GM21390 (cell line): Measurements from ENCODE around the gene MICB.
"Not testable (repeated sequence)": the region's sequence is repeated elsewhere in the genome, so short reads cannot be mapped to it uniquely, and the experiment has no call there.

ENCODE experiments used
- ATAC-seq: cut with Tn5 transposase; IDR thresholded peaks from one replicate; pipeline ENCODE4 v1.9.1; 2021; ENCODE audit not compliant: unreplicated experiment

MICB gene

DNA sequence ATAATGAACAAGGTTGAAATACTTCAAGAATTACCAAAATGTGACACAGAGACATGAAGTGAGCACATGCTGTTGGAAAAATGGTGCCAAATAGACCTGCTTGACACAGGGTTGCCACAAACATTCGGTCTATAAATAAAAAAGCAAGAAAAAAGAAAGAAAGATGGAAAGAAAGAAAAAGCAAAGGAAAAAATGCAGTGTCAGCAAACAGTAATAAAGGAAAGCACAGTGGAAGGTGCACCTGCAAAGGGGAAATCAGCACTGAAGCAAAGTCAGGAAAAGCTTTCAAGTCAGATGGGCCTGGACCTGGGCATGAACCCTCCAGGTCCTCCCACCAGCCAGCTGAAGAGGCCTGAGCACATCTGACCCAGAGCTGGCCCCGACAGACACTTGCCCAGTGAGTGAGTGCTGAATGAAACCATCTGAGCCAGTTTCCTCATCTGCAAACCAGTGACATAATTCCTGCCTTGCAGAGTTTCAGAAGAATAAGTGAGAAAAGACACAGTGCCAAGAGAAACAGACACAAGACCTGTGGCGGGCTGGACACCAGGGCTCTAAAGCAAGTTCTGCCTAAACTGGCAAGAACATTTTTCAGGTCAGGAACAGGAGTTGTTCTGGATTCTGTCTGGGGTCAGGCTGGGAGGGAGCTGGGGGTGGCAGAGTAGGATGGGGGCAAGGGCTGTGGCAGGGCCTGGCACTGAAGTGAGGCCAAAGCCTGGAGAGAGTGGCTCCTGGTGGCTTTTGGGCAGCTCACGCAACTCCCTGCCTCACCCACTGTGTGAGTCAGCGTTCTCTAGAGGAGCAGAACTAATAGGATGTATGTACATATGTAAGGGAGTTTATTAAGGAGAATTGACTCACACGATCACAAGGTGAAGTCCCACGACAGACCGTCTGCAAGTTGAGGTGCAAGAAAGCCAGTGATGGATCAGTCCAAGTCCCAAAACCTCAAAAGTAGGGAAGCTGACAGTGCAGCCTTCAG is 23.9 kb upstream of the MICB start:
- ATAC-seq: no peak

DNA sequence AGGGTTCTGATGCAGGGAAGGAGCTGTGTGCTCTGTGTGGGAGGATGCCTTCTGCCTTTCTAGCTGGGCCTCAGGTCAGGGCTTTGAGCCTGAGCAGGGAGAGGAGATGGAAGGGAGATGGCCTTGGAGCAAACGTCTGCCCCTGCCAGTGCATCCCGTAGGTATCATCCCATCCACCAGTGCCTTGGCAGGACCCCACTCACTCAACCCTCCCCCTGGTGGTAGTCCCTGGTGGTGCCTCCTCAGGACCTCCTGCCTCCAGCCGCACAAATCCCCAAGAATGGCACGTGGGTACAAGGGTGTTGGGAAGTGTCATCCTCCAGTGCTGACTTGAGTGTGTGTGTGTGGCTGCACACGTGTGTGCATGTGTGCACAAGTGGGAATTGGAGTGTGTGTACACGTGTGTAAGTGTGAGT is 23.1 kb upstream of the MICB start:
- no peak for ATAC-seq

DNA sequence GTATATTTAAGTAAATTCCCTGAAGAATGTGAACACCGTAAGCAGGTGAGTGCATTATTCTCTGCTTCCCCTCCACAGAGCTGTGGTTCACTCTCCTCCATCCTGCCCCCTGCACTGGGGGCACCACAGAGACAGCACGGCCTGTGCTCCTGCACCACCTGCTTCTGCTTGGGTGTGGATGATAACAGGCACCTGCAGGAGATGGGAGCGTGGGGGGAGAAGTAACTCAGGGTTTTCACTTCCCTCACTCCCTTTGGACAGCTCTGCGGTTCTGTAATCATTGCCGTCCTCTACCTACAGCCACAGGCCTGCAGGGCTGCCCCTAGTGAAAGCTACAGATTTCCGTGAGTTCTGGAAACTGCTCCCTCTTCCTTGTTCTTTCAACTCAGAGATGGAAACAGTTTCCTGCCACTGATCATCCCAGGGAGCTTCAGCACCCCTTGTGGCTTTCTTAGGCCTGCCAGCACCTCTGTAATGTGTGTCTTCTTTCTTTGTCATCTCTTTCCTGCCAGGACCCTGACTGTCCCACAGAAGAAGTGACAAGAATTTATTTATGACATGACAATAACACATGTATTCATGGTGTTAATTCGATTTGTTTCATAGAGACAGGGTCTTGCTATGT is 21.3 kb upstream of the MICB start:
- ATAC-seq: no peak

DNA sequence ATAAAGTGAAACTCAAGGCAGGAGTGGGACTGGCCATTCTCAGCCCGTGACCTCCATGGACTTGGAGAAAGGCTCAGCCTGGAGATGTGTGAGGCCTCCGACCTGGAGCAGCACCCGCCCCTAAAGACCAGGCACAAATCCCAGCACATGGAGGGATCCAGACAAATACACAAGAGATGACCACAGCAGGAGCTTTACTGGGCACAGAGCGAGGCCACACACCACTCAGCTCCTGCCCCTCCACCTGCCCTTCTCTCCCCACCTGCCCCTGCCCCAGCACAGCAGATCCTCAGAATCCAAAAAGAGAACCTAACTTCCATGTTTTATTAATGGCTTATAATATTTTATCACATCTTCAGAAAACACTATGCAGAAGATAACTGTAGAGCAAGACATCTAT is 20.4 kb upstream of the MICB start:
- no peak for ATAC-seq

DNA sequence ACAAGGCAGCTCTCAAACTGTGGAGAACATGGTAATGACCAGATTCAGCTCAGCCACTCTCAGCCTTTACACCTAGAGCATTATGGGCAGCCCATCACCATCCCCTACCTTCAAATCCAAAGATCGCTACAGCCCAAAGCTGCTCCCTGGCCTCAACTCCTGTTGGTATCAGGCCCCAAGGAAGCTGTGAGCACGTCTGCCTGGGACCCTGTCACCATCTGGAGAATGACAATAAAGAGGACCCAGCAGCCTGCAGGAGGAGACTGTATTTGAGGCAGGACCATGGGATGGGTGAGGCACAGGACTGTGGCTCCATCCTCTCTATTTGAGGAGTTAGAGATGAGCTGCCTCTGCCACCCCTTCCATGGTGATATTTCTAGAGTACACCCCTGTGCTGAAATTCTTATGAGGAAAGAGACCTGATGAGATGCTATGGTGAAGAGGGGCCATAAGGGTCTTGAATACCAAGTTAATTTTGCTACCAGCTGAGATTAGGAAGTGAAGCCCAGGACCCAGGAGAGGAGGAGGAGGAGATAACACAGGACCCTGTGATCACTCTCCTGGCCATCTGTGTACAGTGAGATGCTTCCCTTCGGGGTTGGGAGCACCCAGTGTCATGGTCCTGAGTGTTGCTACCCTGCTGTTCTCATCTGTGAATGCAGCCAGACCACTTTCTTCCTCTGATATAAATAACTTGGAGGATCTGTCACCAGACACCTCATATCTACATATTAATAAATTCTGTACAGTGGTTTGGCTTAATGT is 19.6 kb upstream of the MICB start:
- no peak for ATAC-seq

DNA sequence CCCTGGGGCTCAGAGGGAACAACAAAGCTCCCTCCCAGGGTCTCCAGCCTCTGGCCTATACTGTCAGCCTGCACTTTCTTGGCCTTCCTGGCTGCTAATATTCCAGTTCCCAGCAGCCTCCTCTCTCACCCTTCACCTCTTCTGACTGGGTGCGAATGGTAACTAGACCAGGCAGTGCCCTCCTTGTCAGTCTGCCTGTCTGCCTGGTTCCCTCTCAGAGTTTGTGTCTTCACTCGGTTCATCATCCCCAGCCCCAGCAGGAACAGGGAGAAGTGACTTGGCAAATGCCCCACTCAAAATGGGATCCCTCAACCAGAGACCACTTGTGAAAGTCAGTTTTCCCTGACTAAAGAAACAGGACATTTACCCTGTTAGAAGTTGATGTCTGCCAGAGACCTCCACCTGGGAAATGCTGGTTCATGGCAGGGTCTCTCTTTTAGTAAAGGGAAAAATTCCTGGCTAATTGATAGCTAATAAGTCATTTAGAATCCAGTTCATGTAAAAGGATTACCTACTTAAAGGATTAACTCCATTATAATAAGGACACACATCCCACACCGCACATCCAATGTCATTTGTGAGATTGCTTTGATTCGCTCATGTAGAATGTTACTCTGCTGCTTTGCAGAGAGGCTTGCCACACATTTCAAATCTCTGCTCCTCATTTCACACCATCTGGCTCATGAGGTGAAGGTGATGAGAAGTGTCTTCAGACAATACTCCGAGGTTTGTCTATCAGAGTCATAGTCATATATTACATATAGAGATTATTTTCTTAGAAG is 18.6 kb upstream of the MICB start:
- ATAC-seq: no peak

DNA sequence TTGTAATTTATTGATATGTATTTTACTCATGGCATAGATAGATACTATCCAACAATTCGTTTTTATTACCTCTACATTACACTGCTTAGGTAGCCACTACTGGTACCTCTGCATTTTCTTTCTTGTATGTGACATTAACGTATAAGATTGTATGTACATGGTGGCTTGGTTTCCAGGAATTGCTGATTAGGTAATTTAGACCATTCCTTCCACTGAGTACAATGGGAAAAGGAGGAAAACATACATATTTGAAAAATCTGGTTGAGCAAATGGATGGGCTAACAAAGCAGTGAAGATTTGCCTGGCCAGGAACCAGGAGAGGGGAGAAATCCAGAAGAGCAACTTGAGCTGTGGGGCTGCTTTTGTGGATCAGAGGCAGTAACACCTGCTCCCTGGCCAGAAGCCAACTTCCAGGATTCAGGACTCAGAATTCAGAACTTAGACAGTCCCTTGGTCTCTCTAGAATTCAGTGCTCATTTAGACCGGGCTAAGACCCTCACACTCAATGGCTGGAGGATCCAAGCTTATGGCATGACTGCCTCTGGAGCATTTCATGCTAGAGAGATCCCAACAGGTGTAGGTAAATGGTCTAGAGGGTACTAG is 17.9 kb upstream of the MICB start:
- no peak for ATAC-seq

DNA sequence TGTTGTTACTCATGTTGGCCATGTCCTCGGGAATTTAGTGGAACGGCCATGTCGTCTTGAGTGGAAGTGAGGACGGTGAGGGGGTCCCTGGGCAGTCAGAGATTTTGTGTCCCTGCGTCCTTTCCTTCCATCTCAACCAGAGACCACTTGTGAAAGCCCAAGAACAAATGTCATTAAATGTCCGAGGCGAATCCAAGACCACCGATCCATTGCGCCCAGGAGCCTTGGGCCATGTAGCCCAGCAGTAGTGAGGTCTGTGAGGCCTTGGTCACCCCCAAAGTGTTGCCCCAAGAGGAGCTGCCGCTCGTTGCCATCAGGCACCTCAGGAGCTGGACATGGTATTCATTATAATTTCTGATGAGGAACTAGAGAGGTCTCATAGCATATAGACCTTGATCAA is 17.4 kb upstream of the MICB start:
- no peak for ATAC-seq

DNA sequence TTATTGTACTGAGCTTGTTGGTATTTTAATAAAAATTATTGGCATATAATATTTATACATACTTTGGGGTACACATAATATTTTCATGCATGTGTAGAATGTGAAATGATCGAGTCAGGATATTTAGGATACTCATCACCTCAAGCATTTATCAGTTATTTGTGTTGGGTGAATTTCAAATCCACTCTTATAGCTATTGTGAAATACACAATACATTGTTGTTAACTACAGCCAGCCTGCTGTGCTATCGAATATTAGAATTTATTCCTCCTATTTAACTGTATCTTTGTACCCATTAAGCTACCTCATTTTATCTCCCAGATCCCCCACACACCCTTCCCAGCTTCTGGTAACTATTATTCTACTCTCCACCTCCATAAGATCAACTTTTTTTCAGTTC is 14.6 kb upstream of the MICB start:
- no peak for ATAC-seq

DNA sequence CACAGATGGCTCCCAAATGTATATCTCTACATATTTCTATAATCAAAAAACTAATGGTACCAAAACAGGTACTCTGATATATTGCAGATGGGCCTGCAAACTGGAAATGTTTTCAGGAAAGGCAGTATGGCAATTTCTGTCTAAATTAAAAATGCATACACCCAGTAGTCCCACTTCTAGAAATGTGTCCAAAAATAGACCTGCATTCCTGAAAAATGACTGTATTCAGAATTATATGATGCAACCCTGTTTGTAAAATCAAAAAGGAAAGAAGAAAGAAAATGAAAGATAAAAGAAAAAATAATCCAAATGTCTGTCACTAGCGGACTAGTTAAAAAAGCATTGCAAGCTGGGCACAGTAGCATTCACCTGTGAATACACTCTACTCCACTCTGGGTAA is 12.9 kb upstream of the MICB start:
- no peak for ATAC-seq

DNA sequence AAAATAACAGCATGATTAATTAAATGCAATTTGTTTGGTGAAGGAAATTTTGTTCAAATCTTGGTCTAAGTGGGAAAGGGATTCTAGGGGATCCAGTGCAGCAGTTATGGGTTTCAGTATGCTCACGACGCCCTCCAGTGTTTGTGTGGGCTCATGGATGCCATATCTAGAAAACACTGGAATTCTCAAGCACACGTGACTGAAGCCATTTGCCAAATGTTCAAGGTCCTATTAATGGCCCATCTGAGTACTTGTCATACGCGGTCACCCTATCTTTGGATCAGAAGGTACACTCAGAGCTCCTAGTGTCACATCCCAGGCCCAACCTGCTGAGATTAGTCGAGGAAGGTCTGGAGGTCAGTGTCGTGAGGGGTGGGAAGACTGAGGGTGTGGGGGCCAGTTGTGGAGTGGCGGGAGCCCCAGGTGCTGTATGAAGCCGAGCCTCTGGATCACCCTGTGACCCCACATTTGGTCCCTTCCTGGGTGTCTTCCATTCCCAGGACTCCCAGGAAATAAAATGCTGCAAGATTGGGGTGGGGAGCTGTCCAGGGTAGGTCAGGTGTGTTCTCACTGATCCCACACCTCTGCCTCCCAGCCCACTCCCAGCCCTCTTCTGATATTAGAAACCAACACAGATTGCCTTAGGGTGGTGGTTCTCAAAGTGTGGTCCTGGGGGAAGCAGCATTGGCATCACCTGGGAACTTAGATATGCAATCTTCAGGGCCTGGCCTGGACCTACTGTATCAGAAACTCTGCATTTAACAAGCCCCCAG is 11.7 kb upstream of the MICB start:
- not testable (repeated sequence) for ATAC-seq

DNA sequence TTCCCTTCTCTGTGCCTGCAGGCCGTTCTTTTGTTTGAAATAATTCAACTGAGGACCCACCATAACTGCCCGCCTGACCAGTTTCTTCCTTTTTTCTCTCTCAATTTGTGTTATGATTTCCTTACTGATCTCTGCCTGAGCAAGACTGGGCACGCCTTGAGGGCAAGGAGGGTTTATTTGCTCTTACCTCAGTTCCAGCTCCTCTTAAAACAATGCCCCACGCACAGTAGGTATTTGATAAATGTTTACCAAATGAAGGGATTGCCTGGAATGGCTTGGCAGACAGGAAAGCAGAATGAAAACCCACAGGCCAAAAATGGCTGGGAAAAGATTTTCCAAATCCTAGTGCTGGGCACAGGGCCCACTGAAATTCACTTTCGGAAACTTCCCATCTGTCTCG is 10.3 kb upstream of the MICB start:
- not testable (repeated sequence) for ATAC-seq

DNA sequence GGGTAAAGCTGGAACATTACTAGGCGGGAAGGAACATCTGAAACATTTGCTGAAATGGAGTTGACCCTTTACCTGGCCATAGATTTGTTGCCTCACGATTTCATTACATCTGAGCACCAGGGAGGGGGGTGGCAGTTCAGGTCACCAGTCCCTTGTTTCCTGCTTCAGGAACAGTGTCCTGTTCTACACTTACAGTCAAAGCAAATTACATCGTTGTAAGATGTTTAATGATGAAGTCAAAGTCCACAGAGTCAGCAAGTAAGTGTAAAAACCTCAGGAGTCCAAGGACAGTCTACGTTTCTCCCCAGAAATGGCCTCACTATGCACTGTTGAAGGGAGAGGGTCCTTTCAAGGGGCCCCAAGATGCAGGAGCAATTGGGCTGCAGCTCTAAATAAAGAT is 8.9 kb upstream of the MICB start:
- no peak for ATAC-seq

DNA sequence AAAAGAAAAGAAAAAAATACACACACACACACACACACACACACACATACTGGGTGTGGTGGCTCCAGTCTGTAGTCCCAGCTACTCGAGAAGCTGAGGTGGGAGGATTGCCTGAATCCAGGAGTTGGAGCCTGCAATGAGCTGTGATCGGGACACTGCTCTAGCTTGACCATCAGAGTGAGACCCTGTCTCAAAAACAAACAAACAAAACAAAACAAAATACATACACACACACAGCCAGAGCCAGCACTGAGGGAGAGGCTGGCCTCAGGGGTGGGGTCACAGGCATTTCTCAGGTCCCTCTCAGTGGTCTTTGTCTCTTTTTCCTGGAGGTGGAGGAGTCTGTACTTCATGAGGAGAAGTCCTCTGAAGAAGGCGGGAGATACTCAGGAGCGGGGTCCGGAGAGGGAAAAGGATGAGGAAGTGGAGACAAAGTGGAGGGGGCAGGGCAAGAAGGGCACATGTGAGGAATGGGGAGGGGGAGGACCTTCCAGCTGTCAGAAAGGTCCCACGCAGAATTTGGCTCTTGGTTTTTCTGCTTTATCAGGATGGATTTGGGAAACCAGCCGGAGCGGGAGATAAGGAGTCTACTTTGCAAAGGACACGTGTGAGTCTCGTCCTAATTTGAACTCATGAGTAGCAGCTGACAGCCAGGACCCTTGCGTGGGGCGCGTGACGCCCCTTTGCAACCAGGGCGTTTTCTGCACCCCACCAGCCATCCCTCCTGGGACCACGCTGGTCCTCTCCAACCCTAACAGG is 7.7 kb upstream of the MICB start:
- no peak for ATAC-seq

DNA sequence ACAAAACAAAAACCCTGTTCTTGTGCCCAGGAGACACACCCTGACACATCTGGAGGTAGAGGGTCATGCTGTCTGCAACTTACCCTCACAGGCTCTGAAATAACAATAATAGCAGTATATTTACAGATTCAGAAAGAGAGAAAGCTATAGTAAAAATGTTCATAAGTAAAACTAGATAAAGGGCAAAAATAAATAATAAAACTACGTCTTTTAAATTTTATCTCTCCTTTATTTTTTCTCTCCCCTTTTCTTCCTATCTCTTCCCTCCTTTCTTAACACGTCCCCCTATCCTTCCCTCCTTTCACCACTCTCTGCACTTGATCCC is 4.4 kb upstream of the MICB start:
- not testable (repeated sequence) for ATAC-seq

DNA sequence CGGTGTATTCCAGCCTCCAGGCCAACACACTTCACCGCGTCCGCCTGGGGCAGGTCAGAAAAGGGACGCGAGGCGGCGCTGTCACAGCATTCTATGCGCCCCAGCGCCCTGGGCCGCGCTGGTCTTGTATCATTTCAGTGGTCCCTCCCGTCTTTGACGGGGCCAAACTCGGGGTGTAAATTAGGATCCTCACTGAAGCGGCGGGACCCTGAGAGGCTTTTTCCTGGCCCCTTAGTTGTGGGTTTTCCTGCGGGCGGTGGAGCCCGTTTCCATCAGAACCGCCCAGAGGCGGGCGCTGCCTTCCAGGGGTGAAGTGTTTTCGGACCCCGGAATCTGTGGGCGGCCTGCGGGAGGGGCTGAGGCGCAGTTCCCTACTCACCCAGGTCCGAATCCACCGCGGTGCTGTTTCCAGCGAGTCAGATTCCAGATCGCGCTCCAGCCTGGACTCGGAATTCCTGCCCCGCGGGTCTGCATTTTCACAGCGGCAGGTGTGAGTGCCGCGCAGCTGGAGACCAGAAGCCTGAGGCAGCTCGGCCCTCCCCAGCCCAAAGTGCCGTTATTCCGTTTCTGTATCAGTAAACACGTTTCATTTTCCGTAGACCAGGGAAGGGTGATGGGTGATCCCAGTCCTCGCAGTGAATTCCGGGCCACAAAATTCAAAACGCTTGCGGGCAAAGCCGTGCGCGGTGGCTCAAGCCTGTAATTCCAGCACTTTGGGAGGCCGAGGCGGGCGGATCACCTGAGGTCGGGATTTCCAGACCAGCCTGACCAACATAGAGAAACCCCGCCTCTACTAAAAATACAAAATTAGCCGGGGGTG is 3.9 kb upstream of the MICB start:
- ATAC-seq: no peak

DNA sequence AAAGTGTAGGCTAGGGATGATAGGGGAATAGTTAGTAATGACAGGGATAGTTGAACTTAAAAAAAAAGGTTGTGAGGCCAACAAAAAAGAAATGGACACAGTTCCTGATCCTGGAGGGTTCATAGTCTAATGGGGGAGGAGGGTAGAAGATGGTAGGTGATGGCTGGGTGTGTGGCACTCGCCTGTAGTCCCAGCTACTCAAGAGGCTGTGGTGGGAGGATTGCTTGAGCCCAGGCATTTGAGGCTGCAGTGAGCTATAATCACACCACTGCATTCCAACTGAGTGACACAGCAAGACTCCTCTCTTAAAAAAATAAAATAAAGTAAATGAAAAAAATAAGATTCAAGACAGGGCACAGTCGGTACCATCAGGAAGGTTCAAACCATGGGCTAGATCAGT is 2.4 kb upstream of the MICB start:
- ATAC-seq: no peak

DNA sequence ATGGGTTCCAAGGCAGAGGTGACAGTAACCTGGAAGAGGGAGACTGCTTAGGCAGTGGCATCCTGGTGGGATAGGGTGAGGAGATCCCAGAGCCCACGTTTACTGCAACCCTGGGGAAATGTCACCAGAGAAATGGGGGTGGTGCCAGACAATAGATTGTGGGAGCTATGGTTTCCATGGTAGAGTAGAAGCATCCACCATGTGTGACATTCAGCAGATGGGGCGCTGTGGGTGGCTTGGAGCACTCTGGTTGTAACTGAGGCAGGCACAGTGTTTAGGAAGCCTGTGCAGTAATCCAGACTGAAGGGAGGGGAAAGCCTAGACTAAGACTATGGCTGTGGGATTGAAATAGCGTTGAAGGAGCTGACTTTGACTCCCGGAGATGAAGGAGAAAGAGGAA is 1.1 kb upstream of the MICB start:
- not testable (repeated sequence) for ATAC-seq
